K562 (cell line): ENCODE measurements around the gene CISD3.

Experiments
- HCFC1 ChIP-seq: IDR thresholded peaks from 2 replicates; pipeline ENCODE4 v1.6.1; 2012; ENCODE audit warnings: low read depth, low read length, improper control_type of control experiment
- HDAC6 ChIP-seq: IDR thresholded peaks from 2 replicates; pipeline ENCODE4 v1.6.1; 2012; ENCODE audit warnings: low read depth, mild to moderate bottlenecking, control low read depth, inconsistent platforms, low read length, moderate library complexity
- KAT7 ChIP-seq: sonication (generic); formaldehyde crosslinking; IDR thresholded peaks from 2 replicates; pipeline ENCODE4 v1.8.0; 2022; ENCODE audit warnings: missing genetic modification reagents, mild to moderate bottlenecking, borderline replicate concordance
- KLF16 ChIP-seq: IDR thresholded peaks from 2 replicates; pipeline ENCODE4 v1.6.1; 2016; ENCODE audit warnings: antibody characterized with exemption
- MAFK ChIP-seq: IDR thresholded peaks from 2 replicates; pipeline ENCODE4 v1.6.1; 2011; ENCODE audit warnings: low read length, improper control_type of control experiment
- POLR2A ChIP-seq: fragments of 450-650 bp; conservative IDR thresholded peaks from 2 replicates; pipeline ENCODE4 v1.6.1; 2016
- RBM22 ChIP-seq: fragments of 200-400 bp; formaldehyde crosslinking; IDR thresholded peaks from 2 replicates; pipeline ENCODE4 v1.6.1; 2018; ENCODE audit warnings: low read length, low read depth; ENCODE audit not compliant: poor library complexity, severe bottlenecking
- SIX5 ChIP-seq, 2 experiments: IDR thresholded peaks; 2 replicates each; pipeline ENCODE4 v1.6.1; 2011; ENCODE audit warnings: low read length in 2 of 2, borderline replicate concordance in 1 of 2, low read depth in 1 of 2, mild to moderate bottlenecking in 1 of 2, moderate library complexity in 1 of 2; ENCODE audit not compliant: insufficient read depth in 1 of 2
- TAF1 ChIP-seq: IDR thresholded peaks from 2 replicates; pipeline ENCODE4 v1.6.1; 2011; ENCODE audit warnings: mild to moderate bottlenecking, low read length, moderate library complexity; ENCODE audit not compliant: insufficient read depth, control insufficient read depth, severe bottlenecking; ENCODE audit errors: extremely low read depth
- XRCC4 ChIP-seq: IDR thresholded peaks from one replicate; pipeline ENCODE4 v1.6.1; 2011; ENCODE audit not compliant: insufficient read depth, insufficient read length; ENCODE audit errors: extremely low read depth
- TF ChIP-seq, protein P1 (sequence below): fragments of 450-650 bp; IDR thresholded peaks from 2 replicates; pipeline ENCODE4 v1.7.0; 2016; ENCODE audit warnings: borderline replicate concordance
- TF ChIP-seq, protein P2 (sequence below), 2 experiments: fragments of 450-650 bp; formaldehyde crosslinking in 1 of 2; IDR thresholded peaks; 2 replicates each; pipeline versions ENCODE4 v1.4.0 to v1.6.1; 2014 to 2020; ENCODE audit warnings: mild to moderate bottlenecking in 2 of 2, borderline replicate concordance in 1 of 2, low read depth in 1 of 2

DNA sequence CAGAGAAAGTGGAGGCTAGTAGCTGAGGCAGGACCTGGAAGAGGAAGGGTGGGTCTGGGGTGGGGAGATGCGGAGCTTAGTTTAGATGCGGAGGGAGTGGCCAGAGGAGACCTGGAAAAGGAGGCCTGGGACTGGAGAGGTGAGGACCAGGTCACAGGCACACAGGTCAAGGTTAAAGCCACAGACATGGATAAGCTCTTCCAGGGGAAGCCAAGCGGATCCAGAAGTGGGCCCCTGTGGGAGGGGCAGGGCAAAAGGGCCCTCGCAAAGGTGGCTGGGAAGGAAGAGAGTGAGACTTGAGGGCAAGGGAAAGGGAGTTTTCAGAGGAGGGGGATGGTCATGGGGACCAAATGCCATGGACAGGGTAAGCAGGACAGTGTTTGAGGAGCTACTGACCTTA lies 39.0 kb upstream of the CISD3 start:
- TF ChIP-seq SIX5 (IDR thresholded peaks at IDR 0.05; ENCODE audit: borderline replicate concordance in 1 of 2, insufficient read depth in 1 of 2, low read depth in 1 of 2, low read length in 2 of 2), result no peak
- no peak for TF ChIP-seq HCFC1
- no peak for TF ChIP-seq TAF1
- TF ChIP-seq KAT7, result no peak
- TF ChIP-seq, protein P1, sequence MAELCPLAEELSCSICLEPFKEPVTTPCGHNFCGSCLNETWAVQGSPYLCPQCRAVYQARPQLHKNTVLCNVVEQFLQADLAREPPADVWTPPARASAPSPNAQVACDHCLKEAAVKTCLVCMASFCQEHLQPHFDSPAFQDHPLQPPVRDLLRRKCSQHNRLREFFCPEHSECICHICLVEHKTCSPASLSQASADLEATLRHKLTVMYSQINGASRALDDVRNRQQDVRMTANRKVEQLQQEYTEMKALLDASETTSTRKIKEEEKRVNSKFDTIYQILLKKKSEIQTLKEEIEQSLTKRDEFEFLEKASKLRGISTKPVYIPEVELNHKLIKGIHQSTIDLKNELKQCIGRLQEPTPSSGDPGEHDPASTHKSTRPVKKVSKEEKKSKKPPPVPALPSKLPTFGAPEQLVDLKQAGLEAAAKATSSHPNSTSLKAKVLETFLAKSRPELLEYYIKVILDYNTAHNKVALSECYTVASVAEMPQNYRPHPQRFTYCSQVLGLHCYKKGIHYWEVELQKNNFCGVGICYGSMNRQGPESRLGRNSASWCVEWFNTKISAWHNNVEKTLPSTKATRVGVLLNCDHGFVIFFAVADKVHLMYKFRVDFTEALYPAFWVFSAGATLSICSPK, result no peak
- TF ChIP-seq HDAC6, result no peak
- no peak for TF ChIP-seq XRCC4
- no peak for TF ChIP-seq KLF16
- TF ChIP-seq RBM22, result no peak
- TF ChIP-seq POLR2A, result no peak
- TF ChIP-seq MAFK, result no peak
- TF ChIP-seq, protein P2, sequence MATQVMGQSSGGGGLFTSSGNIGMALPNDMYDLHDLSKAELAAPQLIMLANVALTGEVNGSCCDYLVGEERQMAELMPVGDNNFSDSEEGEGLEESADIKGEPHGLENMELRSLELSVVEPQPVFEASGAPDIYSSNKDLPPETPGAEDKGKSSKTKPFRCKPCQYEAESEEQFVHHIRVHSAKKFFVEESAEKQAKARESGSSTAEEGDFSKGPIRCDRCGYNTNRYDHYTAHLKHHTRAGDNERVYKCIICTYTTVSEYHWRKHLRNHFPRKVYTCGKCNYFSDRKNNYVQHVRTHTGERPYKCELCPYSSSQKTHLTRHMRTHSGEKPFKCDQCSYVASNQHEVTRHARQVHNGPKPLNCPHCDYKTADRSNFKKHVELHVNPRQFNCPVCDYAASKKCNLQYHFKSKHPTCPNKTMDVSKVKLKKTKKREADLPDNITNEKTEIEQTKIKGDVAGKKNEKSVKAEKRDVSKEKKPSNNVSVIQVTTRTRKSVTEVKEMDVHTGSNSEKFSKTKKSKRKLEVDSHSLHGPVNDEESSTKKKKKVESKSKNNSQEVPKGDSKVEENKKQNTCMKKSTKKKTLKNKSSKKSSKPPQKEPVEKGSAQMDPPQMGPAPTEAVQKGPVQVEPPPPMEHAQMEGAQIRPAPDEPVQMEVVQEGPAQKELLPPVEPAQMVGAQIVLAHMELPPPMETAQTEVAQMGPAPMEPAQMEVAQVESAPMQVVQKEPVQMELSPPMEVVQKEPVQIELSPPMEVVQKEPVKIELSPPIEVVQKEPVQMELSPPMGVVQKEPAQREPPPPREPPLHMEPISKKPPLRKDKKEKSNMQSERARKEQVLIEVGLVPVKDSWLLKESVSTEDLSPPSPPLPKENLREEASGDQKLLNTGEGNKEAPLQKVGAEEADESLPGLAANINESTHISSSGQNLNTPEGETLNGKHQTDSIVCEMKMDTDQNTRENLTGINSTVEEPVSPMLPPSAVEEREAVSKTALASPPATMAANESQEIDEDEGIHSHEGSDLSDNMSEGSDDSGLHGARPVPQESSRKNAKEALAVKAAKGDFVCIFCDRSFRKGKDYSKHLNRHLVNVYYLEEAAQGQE (IDR thresholded peaks at IDR 0.05; ENCODE audit: borderline replicate concordance), result no peak
- TF ChIP-seq, protein P2 (CRISPR knock-in tag; IDR thresholded peaks at IDR 0.05; ENCODE audit: low read depth), result no peak
